Measurements from ENCODE around the gene ACAN.

ACAN gene

GRCh38 chr15:88802250-88802990, 816 bp upstream of the ACAN start:
- DNase-seq (ENCODE audit: low read depth) = no peak

- DNase-seq (ENCODE audit: low read depth) = no peak
Observed at GRCh38 chr15:88802991-88803240, 320 bp upstream of the ACAN start.

DNA sequence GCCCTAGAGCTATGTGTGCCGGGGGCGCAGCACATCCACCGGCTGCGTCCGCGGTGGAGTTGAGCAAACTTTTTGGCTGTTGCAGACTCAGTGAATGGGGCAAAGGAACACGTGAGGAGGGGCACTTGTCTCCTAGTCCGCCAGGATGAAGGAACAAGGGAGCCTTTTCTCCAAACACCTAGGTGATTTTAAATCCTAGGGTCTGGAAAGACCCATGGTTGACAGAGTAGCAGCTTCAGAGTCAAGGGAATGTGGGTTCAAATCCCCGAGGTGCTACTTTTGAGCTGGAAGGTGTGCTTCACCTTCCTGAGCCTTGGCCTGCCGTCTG, 648 bp downstream of the ACAN start:
- no peak for DNase-seq (ENCODE audit: low read depth)

GRCh38 chr15:88804257-88804656, 1.0 kb downstream of the ACAN start:
- no peak for DNase-seq (ENCODE audit: low read depth)

DNA sequence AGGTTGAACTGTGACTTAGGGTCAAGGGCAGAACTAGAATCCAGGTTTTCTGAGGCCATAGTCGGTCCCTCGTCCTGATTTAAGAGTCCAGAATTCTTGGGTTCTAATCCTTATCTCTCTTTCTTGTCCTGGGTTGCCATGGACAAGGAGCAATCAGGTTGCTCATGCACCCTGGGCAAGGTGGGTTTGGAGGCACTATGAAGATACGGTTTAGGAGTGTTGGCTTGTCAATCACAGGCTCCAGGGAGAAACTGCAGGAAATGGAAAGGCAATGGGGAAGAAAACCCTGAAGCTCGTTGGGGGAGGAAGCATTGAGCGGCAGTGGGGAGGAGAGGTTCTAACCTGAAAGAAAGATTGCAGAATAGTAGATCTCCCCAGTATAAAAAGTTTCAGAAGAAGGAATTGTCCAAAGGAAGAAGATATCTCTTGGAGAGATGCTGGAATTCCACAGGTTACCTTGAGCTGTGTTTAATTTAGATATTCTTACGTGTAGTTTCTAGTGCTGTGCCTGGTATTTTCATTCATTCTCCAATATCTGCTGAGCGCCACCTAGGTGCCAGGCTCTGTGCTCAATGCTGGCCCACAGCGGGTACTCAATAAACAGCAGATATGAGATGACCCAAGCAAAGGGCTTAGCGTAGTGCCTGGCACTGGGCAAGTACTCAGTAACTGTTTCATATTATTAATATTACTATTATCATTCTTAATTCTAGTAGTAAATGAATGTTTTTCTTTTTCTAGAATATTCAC, 2.0 kb downstream of the ACAN start:
- no peak for DNase-seq (ENCODE audit: low read depth)

- DNase-seq (ENCODE audit: low read depth) = no peak
Observed at GRCh38 chr15:88810446-88810845, 7.2 kb downstream of the ACAN start.

DNA sequence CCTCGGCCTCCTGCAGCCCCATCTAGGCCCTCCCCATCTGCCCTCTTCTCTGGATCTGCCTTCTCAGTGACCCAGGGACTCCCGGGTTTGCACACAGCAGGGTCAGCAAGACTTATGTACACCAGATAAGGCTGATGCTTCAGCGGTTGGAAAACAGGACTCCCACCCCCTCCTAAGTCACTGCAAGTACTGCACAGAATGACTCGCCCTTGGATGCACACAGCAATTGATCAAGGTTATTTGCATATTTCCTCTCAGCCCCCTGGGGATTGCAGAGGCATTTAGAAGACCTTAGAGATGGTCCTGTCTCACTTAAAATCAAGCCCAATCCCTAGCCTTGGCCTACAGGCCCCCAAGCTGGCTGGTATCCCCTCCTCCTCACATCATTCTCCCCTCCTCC, 8.9 kb downstream of the ACAN start:
- DNase-seq (ENCODE audit: low read depth) = no peak

- no peak for DNase-seq (ENCODE audit: low read depth)
Observed at GRCh38 chr15:88813960-88814359, 10.7 kb downstream of the ACAN start.

DNA sequence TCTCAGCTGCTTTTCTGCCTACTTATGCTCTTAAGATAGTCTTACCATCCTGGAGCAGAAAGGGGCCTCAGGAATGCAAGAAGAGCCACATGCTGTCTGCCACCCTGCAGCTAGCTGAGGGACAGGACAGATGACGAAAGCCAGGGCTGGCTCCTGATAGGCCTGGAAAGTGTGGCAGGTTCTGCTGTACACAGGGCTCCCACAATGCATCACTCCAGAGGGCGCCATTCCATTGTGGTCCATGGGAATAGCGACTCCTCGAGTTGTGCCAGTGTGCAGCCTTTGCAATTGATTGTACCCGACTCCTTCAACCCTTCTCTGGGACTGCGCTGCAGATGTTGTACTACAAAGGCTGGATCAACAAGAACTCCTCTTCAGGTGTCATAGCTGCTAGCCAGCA, 11.2 kb downstream of the ACAN start:
- no peak for DNase-seq (ENCODE audit: low read depth)

GRCh38 chr15:88818920-88819319, 15.7 kb downstream of the ACAN start:
- no peak for DNase-seq (ENCODE audit: low read depth)

GRCh38 chr15:88821993-88822392, 18.8 kb downstream of the ACAN start:
- DNase-seq (ENCODE audit: low read depth) = no peak

DNA sequence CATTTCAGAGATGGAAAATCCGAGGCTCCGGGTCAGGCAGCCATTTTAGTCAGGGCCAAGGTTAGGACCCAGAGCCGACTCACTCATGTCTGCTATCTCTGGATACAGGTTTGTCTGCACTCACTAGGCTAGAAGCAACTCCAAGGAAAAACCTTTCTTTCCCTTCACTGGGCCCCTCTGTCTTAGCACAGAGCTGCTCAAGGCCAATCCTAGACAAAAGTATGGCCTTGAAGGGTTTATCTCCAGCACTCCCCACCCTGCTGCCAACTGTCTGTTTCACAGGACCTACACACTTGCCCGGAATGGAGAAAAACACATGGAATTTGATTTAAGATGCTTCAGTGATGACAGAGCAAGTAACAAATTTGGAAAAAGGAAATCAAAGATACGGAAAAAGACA, 25.6 kb downstream of the ACAN start:
- DNase-seq (ENCODE audit: low read depth) = no peak

- no peak for DNase-seq (ENCODE audit: low read depth)
Observed at GRCh38 chr15:88830016-88830415, 26.8 kb downstream of the ACAN start.

- no peak for DNase-seq (ENCODE audit: low read depth)
Observed at GRCh38 chr15:88832820-88833730, 29.8 kb downstream of the ACAN start.

GRCh38 chr15:88833731-88834100, 30.5 kb downstream of the ACAN start:
- no peak for DNase-seq (ENCODE audit: low read depth)

DNA sequence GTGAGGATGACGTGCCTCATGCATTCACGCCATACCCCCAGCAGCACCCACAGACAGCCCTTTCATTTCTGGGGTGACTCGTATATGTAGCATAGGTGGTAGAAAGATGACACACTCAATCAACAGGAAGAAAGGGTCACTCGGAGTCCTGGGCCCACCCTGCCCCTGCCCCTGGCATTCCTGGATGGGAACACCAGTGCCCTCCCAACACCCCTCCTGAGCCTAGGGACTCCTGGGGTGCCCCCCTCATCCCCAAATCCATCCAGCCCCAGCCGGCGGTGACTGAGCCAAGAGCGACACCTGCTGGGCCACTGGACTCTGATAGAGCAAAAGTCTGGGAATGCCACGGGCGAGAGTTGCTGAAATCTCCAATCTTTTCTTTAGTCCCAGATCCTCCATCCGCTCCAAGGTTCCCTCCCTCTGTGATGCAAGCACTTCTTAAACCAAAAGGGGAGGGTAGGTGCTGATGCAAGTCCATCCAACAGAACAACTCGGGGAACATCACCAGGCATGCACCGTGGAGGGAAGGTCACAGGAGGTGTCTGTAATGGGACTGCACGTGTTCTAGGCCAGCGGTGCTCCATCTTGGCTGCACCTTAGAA, 31.1 kb downstream of the ACAN start:
- DNase-seq (ENCODE audit: low read depth) = peak; percentile 19

- no peak for DNase-seq (ENCODE audit: low read depth)
Observed at GRCh38 chr15:88835119-88835518, 31.9 kb downstream of the ACAN start.

- no peak for DNase-seq (ENCODE audit: low read depth)
Observed at GRCh38 chr15:88835646-88836045, 32.4 kb downstream of the ACAN start.

GRCh38 chr15:88838667-88839066, 35.4 kb downstream of the ACAN start:
- DNase-seq (ENCODE audit: low read depth) = no peak

GRCh38 chr15:88839146-88839545, 35.9 kb downstream of the ACAN start:
- no peak for DNase-seq (ENCODE audit: low read depth)

GRCh38 chr15:88839961-88840360, 36.7 kb downstream of the ACAN start:
- no peak for DNase-seq (ENCODE audit: low read depth)

- DNase-seq (ENCODE audit: low read depth) = no peak
Observed at GRCh38 chr15:88841236-88841635, 38.0 kb downstream of the ACAN start.

GRCh38 chr15:88842156-88842555, 38.9 kb downstream of the ACAN start:
- DNase-seq (ENCODE audit: low read depth) = no peak

All from T follicular helper cell (primary cell).